ENCODE results near the gene PHACTR1.
A peak's percentile ranks its signal among the peaks of the same experiment; 100 is the strongest.
"Not testable (repeated sequence)": the region's sequence is repeated elsewhere in the genome, so short reads cannot be mapped to it uniquely, and the experiment has no call there.

The PHACTR1 gene

GRCh38 chr6:13239530-13240455 is 523.2 kb downstream of the PHACTR1 start:
- FAIRE-seq (no peak), DNase-seq (ENCODE audit: extremely low spot score, insufficient read length, low read depth) (no peak)

GRCh38 chr6:13241364-13241763 is 524.8 kb downstream of the PHACTR1 start:
- no peak for FAIRE-seq
- no peak for DNase-seq (ENCODE audit: extremely low spot score, insufficient read length, low read depth)

- FAIRE-seq (no peak), DNase-seq (ENCODE audit: extremely low spot score, insufficient read length, low read depth) (no peak)
Observed at GRCh38 chr6:13242178-13242577, 525.6 kb downstream of the PHACTR1 start.

GRCh38 chr6:13242590-13242989 is 526.0 kb downstream of the PHACTR1 start:
- DNase-seq (ENCODE audit: extremely low spot score, insufficient read length, low read depth) (no peak), FAIRE-seq (no peak)

- no peak for FAIRE-seq
- no peak for DNase-seq (ENCODE audit: extremely low spot score, insufficient read length, low read depth)
Observed at GRCh38 chr6:13243033-13243432, 526.5 kb downstream of the PHACTR1 start.

GRCh38 chr6:13243745-13244144 is 527.2 kb downstream of the PHACTR1 start:
- not testable (repeated sequence) for FAIRE-seq; DNase-seq (ENCODE audit: extremely low spot score, insufficient read length, low read depth)

- no peak for FAIRE-seq
- DNase-seq (ENCODE audit: extremely low spot score, insufficient read length, low read depth), result no peak
Observed at GRCh38 chr6:13247627-13248026, 531.1 kb downstream of the PHACTR1 start.

GRCh38 chr6:13248053-13248452 is 531.5 kb downstream of the PHACTR1 start:
- DNase-seq (ENCODE audit: extremely low spot score, insufficient read length, low read depth) (no peak), FAIRE-seq (no peak)

- DNase-seq (ENCODE audit: extremely low spot score, insufficient read length, low read depth), result no peak
- no peak for FAIRE-seq
Observed at GRCh38 chr6:13248584-13248985, 532.0 kb downstream of the PHACTR1 start.

- DNase-seq (ENCODE audit: extremely low spot score, insufficient read length, low read depth) (no peak), FAIRE-seq (no peak)
Observed at GRCh38 chr6:13248994-13249393, 532.4 kb downstream of the PHACTR1 start.

- no peak for DNase-seq (ENCODE audit: extremely low spot score, insufficient read length, low read depth)
- FAIRE-seq, result no peak
Observed at GRCh38 chr6:13249817-13250216, 533.2 kb downstream of the PHACTR1 start.

GRCh38 chr6:13250703-13251102 is 534.1 kb downstream of the PHACTR1 start:
- no peak for DNase-seq (ENCODE audit: extremely low spot score, insufficient read length, low read depth)
- no peak for FAIRE-seq

GRCh38 chr6:13251242-13251641 is 534.7 kb downstream of the PHACTR1 start:
- DNase-seq (ENCODE audit: extremely low spot score, insufficient read length, low read depth), result no peak
- no peak for FAIRE-seq

- FAIRE-seq, result no peak
- no peak for DNase-seq (ENCODE audit: extremely low spot score, insufficient read length, low read depth)
Observed at GRCh38 chr6:13252790-13253189, 536.2 kb downstream of the PHACTR1 start.

GRCh38 chr6:13253272-13253671 is 536.7 kb downstream of the PHACTR1 start:
- FAIRE-seq, result no peak
- DNase-seq (ENCODE audit: extremely low spot score, insufficient read length, low read depth), result no peak

- FAIRE-seq (no peak), DNase-seq (ENCODE audit: extremely low spot score, insufficient read length, low read depth) (no peak)
Observed at GRCh38 chr6:13256266-13257001, 539.9 kb downstream of the PHACTR1 start.

GRCh38 chr6:13259393-13259792 is 542.8 kb downstream of the PHACTR1 start:
- DNase-seq (ENCODE audit: extremely low spot score, insufficient read length, low read depth) (no peak), FAIRE-seq (no peak)

- no peak for DNase-seq (ENCODE audit: extremely low spot score, insufficient read length, low read depth)
- peak; percentile 5 for FAIRE-seq
Observed at GRCh38 chr6:13260101-13260598, 543.6 kb downstream of the PHACTR1 start.

GRCh38 chr6:13260831-13261230 is 544.3 kb downstream of the PHACTR1 start:
- DNase-seq (ENCODE audit: extremely low spot score, insufficient read length, low read depth), result no peak
- FAIRE-seq, result no peak

GRCh38 chr6:13261464-13261994 is 545.0 kb downstream of the PHACTR1 start:
- no peak for DNase-seq (ENCODE audit: extremely low spot score, insufficient read length, low read depth)
- peak; percentile 96 for FAIRE-seq
